Astrocyte (in vitro differentiated cells and primary cell): ENCODE results near the gene PBX1. TPM values are rescaled to one million over a fixed set of nuclear protein-coding genes. Genes with fewer than 3 reads are reported as not detected.

Source experiments
- DNase-seq: peaks from one replicate; pipeline ENCODE4 v3.0.0-alpha.2; 2010; ENCODE audit warnings: low read depth
- FAIRE-seq: peaks from 2 replicates; lab custom pipeline; 2011; peaks lifted over from hg19 to GRCh38; lab: Jason Lieb, UNC
- H2AFZ ChIP-seq: 2 replicates; pipeline ENCODE4 v1.6.0; 2012; ENCODE audit warnings: low read depth, low read length, inconsistent platforms
- H3K27ac ChIP-seq: 2 replicates; pipeline ENCODE4 v1.5.1; 2011; ENCODE audit warnings: low read depth, low read length, inconsistent platforms
- H3K27me3 ChIP-seq: 2 replicates; pipeline ENCODE4 v1.6.0; 2011; ENCODE audit warnings: low read length, inconsistent platforms; ENCODE audit not compliant: insufficient read depth
- H3K36me3 ChIP-seq: 2 replicates; pipeline ENCODE4 v1.5.1; 2011; ENCODE audit warnings: low read length, inconsistent platforms; ENCODE audit not compliant: insufficient read depth
- H3K4me1 ChIP-seq: 2 replicates; pipeline ENCODE4 v1.5.1; 2011; ENCODE audit warnings: low read length, inconsistent platforms; ENCODE audit not compliant: insufficient read depth
- H3K4me2 ChIP-seq: 2 replicates; pipeline ENCODE4 v1.6.0; 2012; ENCODE audit warnings: low read length, inconsistent platforms
- H3K4me3 ChIP-seq: 2 replicates; pipeline ENCODE4 v1.5.1; 2011; ENCODE audit warnings: low read depth, mild to moderate bottlenecking, low read length, inconsistent platforms; ENCODE audit not compliant: insufficient read depth
- H3K79me2 ChIP-seq: 2 replicates; pipeline ENCODE4 v1.6.0; 2012; ENCODE audit warnings: mild to moderate bottlenecking, low read length, inconsistent platforms; ENCODE audit not compliant: insufficient read depth
- H3K9ac ChIP-seq: 2 replicates; pipeline ENCODE4 v1.6.0; 2012; ENCODE audit warnings: mild to moderate bottlenecking, low read length, inconsistent platforms
- H3K9me3 ChIP-seq: 2 replicates; pipeline ENCODE4 v1.5.1; 2012; ENCODE audit warnings: low read depth, mild to moderate bottlenecking, low read length, inconsistent platforms; ENCODE audit not compliant: insufficient read depth
- H4K20me1 ChIP-seq: 2 replicates; pipeline ENCODE4 v1.6.0; 2012; ENCODE audit warnings: low read length, inconsistent platforms; ENCODE audit not compliant: insufficient read depth
- H3K27ac Mint-ChIP-seq: one replicate; pipeline ENCODE4 v1.8.0; 2021; ENCODE audit warnings: mild to moderate bottlenecking, mixed read lengths; ENCODE audit not compliant: unreplicated experiment
- H3K27me3 Mint-ChIP-seq: one replicate; pipeline ENCODE4 v1.8.0; 2021; ENCODE audit warnings: low read depth, mixed read lengths; ENCODE audit not compliant: unreplicated experiment
- H3K36me3 Mint-ChIP-seq: one replicate; pipeline ENCODE4 v1.8.0; 2021; ENCODE audit warnings: low read depth, mixed read lengths; ENCODE audit not compliant: unreplicated experiment
- H3K4me1 Mint-ChIP-seq: one replicate; pipeline ENCODE4 v1.8.0; 2021; ENCODE audit warnings: low read depth, mixed read lengths; ENCODE audit not compliant: unreplicated experiment
- H3K4me3 Mint-ChIP-seq: one replicate; pipeline ENCODE4 v1.8.0; 2021; ENCODE audit warnings: mild to moderate bottlenecking, moderate library complexity, mixed read lengths; ENCODE audit not compliant: unreplicated experiment
- H3K9me3 Mint-ChIP-seq: one replicate; pipeline ENCODE4 v1.8.0; 2021; ENCODE audit warnings: mild to moderate bottlenecking, mixed read lengths; ENCODE audit not compliant: unreplicated experiment
- CTCF ChIP-seq: IDR thresholded peaks from 2 replicates; pipeline ENCODE4 v1.5.1; 2011; ENCODE audit warnings: low read depth, mild to moderate bottlenecking, inconsistent platforms, low read length, moderate library complexity; ENCODE audit not compliant: insufficient read depth
- EZH2 ChIP-seq: IDR thresholded peaks from 2 replicates; pipeline ENCODE4 v1.6.1; 2012; ENCODE audit warnings: mild to moderate bottlenecking, low read length, inconsistent platforms; ENCODE audit not compliant: insufficient read depth
- total RNA-seq: library from RNA; stranded (reverse); gene quantifications from 2 replicates; pipeline ENCODE4 v1.2.1, GENCODE V29; 2021

The PBX1 gene
- total RNA-seq, 1 donor from 2014 or later = 37.2 TPM

DNA sequence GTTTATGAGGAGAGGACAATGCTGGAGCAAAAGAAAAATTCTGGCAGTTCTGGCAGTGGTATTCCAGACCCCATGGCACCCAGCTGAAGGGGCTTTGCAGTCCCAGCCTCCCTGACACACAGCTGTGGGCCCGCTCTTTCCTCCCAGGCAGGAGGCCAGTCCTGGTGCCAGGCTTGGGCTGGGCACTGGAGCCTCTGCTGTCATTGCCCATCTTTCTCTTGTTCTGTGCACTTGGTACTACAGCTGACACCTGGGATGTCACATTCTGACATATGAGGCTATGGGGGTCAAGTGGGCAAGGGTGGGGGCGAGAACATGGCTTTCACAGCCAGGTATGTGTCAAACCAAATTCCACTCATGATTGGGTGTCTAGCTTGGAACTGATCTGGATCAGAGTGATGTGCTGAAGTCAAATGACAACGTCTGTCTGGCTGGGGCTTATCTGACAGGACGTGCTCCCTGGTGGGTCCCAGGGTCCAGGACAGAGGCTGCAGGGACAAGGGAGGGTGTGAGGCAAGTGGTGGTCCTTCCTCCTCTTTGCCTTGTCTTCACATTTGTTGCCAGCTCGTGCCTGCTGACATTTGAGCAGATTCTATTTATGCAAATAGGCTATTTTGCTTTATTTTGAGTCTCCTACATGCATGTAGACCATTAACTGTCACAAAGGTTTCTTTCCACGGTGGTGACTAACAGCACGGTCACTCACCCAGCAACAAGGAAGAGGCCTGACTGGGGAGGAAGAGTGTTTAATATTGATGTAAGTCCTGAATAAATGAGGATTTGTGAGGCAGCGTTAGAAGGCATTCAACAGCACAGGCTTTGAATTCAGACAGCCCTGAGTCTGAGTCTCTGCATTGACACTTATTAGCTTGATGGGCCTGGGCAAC is 336.3 kb downstream of the PBX1 start:
- no peaks in the 10 kb centered on the region for H3K36me3 Mint-ChIP-seq
- FAIRE-seq = no peak
- Histone ChIP-seq H3K36me3 (no peaks in the 10 kb centered on the region), H3K4me3 (no peak overlapping the region), H3K9ac (no peak overlapping the region), H3K27ac (no peak overlapping the region), H2AFZ (no peak overlapping the region), H3K27me3 (no peaks in the 10 kb centered on the region), H3K4me2 (no peak overlapping the region), H3K79me2 (no peaks in the 10 kb centered on the region), H3K9me3 (no peaks in the 10 kb centered on the region), H4K20me1 (no peaks in the 10 kb centered on the region), H3K4me1 (no peaks in the 10 kb centered on the region)
- no peak for DNase-seq
- no peaks in the 10 kb centered on the region for H3K4me1 Mint-ChIP-seq
- H3K4me3 Mint-ChIP-seq = no peak overlapping the region
- no peaks in the 10 kb centered on the region for H3K9me3 Mint-ChIP-seq
- no peak for TF ChIP-seq EZH2
- no peak for TF ChIP-seq CTCF
- H3K27ac Mint-ChIP-seq = no peak overlapping the region
- H3K27me3 Mint-ChIP-seq = peaks cover 6% of the 10 kb centered on the region

- no peak for DNase-seq
- no peaks in the 10 kb centered on the region for H3K9me3 Mint-ChIP-seq
- no peaks in the 10 kb centered on the region for H3K4me1 ChIP-seq
- H3K4me2 ChIP-seq = no peak overlapping the region
- H3K36me3 ChIP-seq = no peaks in the 10 kb centered on the region
- H3K4me3 Mint-ChIP-seq = no peak overlapping the region
- H3K9me3 ChIP-seq = no peaks in the 10 kb centered on the region
- H3K9ac ChIP-seq = no peak overlapping the region
- H3K27ac Mint-ChIP-seq = no peak overlapping the region
- no peak overlapping the region for H3K27ac ChIP-seq
- H3K4me1 Mint-ChIP-seq = no peaks in the 10 kb centered on the region
- H3K27me3 Mint-ChIP-seq = peaks cover 5% of the 10 kb centered on the region
- H4K20me1 ChIP-seq = no peaks in the 10 kb centered on the region
- H2AFZ ChIP-seq = no peak overlapping the region
- H3K36me3 Mint-ChIP-seq = no peaks in the 10 kb centered on the region
- no peaks in the 10 kb centered on the region for H3K79me2 ChIP-seq
- H3K4me3 ChIP-seq = no peak overlapping the region
- no peak for TF ChIP-seq CTCF
- TF ChIP-seq EZH2 = no peak
- no peak for FAIRE-seq
- no peaks in the 10 kb centered on the region for H3K27me3 ChIP-seq
Measured at GRCh38 chr1:164901031-164901430, 342.0 kb downstream of the PBX1 start.
